K562 (cell line): ENCODE results near the gene ATE1. TPM values are rescaled to one million over a fixed set of nuclear protein-coding genes. Genes with fewer than 3 reads are reported as not detected.

Source experiments
- ATAC-seq: fragments of 200-7000 bp; cut with Tn5 transposase; 3 replicates; pipeline ENCODE4 v1.9.1; 2020; ENCODE audit warnings: moderate library complexity
- BruUV-seq: library from RNA; stranded (reverse); fragments of 400-500 nt; replicated peaks from 2 replicates; lab custom pipeline; 2021; lab: Mats Ljungman, UMichigan
- CTCF ChIA-PET: fragments of 300-600 bp; formaldehyde crosslinking; extraction: SDS; loops from one replicate; lab custom pipeline; 2021; ENCODE audit warnings: low intra/inter-chr PET ratio; lab: Yijun Ruan, JAX
- POLR2A ChIA-PET: fragments of 300-600, 350-650 bp; sonication (Branson Sonifier 250); formaldehyde crosslinking; extraction: SDS; loops from one replicate; lab custom pipeline; 2021; ENCODE audit warnings: antibody characterized with exemption, inconsistent platforms; lab: Yijun Ruan, JAX
- DNase-seq, 4 experiments: peaks; one replicate each; pipeline versions ENCODE4 v3.0.0 to v3.0.0-alpha.2; 2011 to 2018; ENCODE audit warnings: low spot score in 3 of 4, mixed read lengths in 3 of 4; ENCODE audit errors: extremely low read depth in 1 of 4
- FAIRE-seq: peaks from 2 replicates; lab custom pipeline; 2011; peaks lifted over from hg19 to GRCh38; lab: Jason Lieb, UNC
- H2AFZ ChIP-seq: 2 replicates; pipeline ENCODE4 v1.6.0; 2011; ENCODE audit warnings: low read depth, low read length, control low read depth, inconsistent platforms
- H3K27ac ChIP-seq: fragments of 200-600 bp; 3 replicates; pipeline ENCODE4 v1.8.0; 2011; ENCODE audit warnings: low read depth, mild to moderate bottlenecking, control low read depth, inconsistent platforms, low read length, moderate library complexity, mixed read lengths; ENCODE audit errors: extremely low read depth
- H3K27me3 ChIP-seq, 2 experiments: fragments of 300-600 bp in 1 of 2; 2 replicates in 1 of 2; 3 replicates in 1 of 2; pipeline versions ENCODE4 v1.6.0 to v1.8.0; 2011; ENCODE audit warnings: inconsistent platforms in 2 of 2, low read length in 2 of 2, mild to moderate bottlenecking in 1 of 2, mixed read lengths in 1 of 2, moderate library complexity in 1 of 2; ENCODE audit not compliant: control insufficient read depth in 2 of 2, insufficient read depth in 2 of 2
- H3K36me3 ChIP-seq: fragments of 300-600 bp; 3 replicates; pipeline ENCODE4 v1.8.0; 2011; ENCODE audit warnings: mild to moderate bottlenecking, low read length, inconsistent platforms; ENCODE audit not compliant: control insufficient read depth, insufficient read depth
- H3K4me1 ChIP-seq, 2 experiments: fragments of 200-600 bp in 1 of 2; replicated peaks in 1 of 2; 2 replicates in 1 of 2; 3 replicates in 1 of 2; pipeline versions ENCODE4 v1.5.1 to v1.8.0; 2011; ENCODE audit warnings: inconsistent platforms in 2 of 2, low read length in 2 of 2, mild to moderate bottlenecking in 1 of 2, mixed read lengths in 1 of 2, moderate library complexity in 1 of 2; ENCODE audit not compliant: control insufficient read depth in 2 of 2, insufficient read depth in 2 of 2
- H3K4me2 ChIP-seq: 2 replicates; pipeline ENCODE4 v1.6.1; 2011; ENCODE audit warnings: low read length, control low read depth, inconsistent platforms, mixed read lengths; ENCODE audit not compliant: insufficient read depth
- H3K4me3 ChIP-seq: fragments of 200-600 bp; sonication (generic), shearing (Covaris generic); 2 replicates; pipeline ENCODE4 v1.5.1; 2016; ENCODE audit warnings: control low read depth, inconsistent platforms
- H3K79me2 ChIP-seq: fragments of 200-600 bp; 3 replicates; pipeline ENCODE4 v1.8.0; 2011; ENCODE audit warnings: low read length, inconsistent platforms; ENCODE audit not compliant: control insufficient read depth, insufficient read depth
- H3K9ac ChIP-seq, 2 experiments: 2 replicates each; pipeline versions ENCODE4 v1.6.0 to v1.6.1; 2011; ENCODE audit warnings: low read depth in 2 of 2, low read length in 2 of 2, control low read depth in 1 of 2, inconsistent platforms in 1 of 2, mild to moderate bottlenecking in 1 of 2, mixed read lengths in 1 of 2; ENCODE audit not compliant: insufficient read depth in 1 of 2
- H3K9me1 ChIP-seq: one replicate; pipeline ENCODE4 v1.6.0; 2011; ENCODE audit warnings: inconsistent platforms, mild to moderate bottlenecking, low read length, moderate library complexity; ENCODE audit not compliant: control insufficient read depth, insufficient read depth
- H3K9me3 ChIP-seq: replicated peaks from 2 replicates; pipeline ENCODE4 v1.5.1; 2011; ENCODE audit warnings: low read depth, low read length, inconsistent platforms; ENCODE audit not compliant: control insufficient read depth, insufficient read depth
- H4K20me1 ChIP-seq: replicated peaks from 2 replicates; pipeline ENCODE4 v1.6.1; 2011; ENCODE audit warnings: low read length, inconsistent platforms, mixed read lengths; ENCODE audit not compliant: control insufficient read depth, insufficient read depth
- ARNT ChIP-seq, 2 experiments: fragments of 450-650 bp; IDR thresholded peaks; 2 replicates each; pipeline ENCODE4 v1.6.1; 2016; ENCODE audit warnings: mild to moderate bottlenecking in 1 of 2
- BMI1 ChIP-seq: fragments of 150-350 bp; IDR thresholded peaks from 2 replicates; pipeline ENCODE4 v1.6.1; 2014; ENCODE audit warnings: low read length
- CUX1 ChIP-seq: fragments of 200-800 bp; sonication (Bioruptor generic); IDR thresholded peaks from 2 replicates; pipeline ENCODE4 v1.6.1; 2016; ENCODE audit warnings: missing genetic modification characterization, missing compliant biosample characterization
- DIDO1 ChIP-seq: fragments of 450-650 bp; IDR thresholded peaks from 2 replicates; pipeline ENCODE4 v1.6.1; 2016; ENCODE audit warnings: low read depth, missing biosample characterization, missing genetic modification characterization
- EHMT2 ChIP-seq: fragments of 450-650 bp; IDR thresholded peaks from 2 replicates; pipeline ENCODE4 v1.6.1; 2018; ENCODE audit warnings: antibody characterized with exemption
- FOXK2 ChIP-seq, 2 experiments: fragments of 450-650 bp; IDR thresholded peaks in 1 of 2; conservative IDR thresholded peaks in 1 of 2; 2 replicates each; pipeline ENCODE4 v1.6.1; 2016; ENCODE audit warnings: low read depth in 2 of 2, mild to moderate bottlenecking in 1 of 2
- HDAC3 ChIP-seq: fragments of 450-650 bp; IDR thresholded peaks from 2 replicates; pipeline ENCODE4 v1.6.1; 2018; ENCODE audit warnings: borderline replicate concordance, mild to moderate bottlenecking, moderate library complexity; ENCODE audit not compliant: partially characterized antibody
- MTA1 ChIP-seq: fragments of 450-650 bp; IDR thresholded peaks from 2 replicates; pipeline ENCODE4 v1.6.1; 2017; ENCODE audit warnings: borderline replicate concordance
- TGIF2 ChIP-seq: sonication (generic); formaldehyde crosslinking; IDR thresholded peaks from 2 replicates; pipeline ENCODE4 v1.8.1; 2022; ENCODE audit warnings: mild to moderate bottlenecking, missing genetic modification reagents, moderate library complexity
- ZFP30 ChIP-seq: fragments of 250-450 bp; sonication (Bioruptor Pico); IDR thresholded peaks from 2 replicates; pipeline ENCODE4 v1.8.0; 2022; ENCODE audit warnings: moderate library complexity, mild to moderate bottlenecking, inconsistent platforms, borderline replicate concordance
- ZNF282 ChIP-seq: sonication (generic); formaldehyde crosslinking; IDR thresholded peaks from 2 replicates; pipeline ENCODE4 v1.8.1; 2023; ENCODE audit warnings: missing genetic modification reagents
- ZNF639 ChIP-seq, 2 experiments: fragments of 200-800 bp in 1 of 2; sonication (Bioruptor generic) in 1 of 2; sonication (generic) in 1 of 2; formaldehyde crosslinking in 1 of 2; IDR thresholded peaks in 1 of 2; conservative IDR thresholded peaks in 1 of 2; 2 replicates each; pipeline versions ENCODE4 v1.5.0 to v1.6.1; 2016 to 2020; ENCODE audit warnings: missing compliant biosample characterization in 1 of 2, missing genetic modification characterization in 1 of 2, missing genetic modification reagents in 1 of 2
- WGBS: fragments of 100-300 bp; shearing (Covaris generic); methylation state at CpG from one replicate; pipeline ENCODE4 v1.1.6; 2016; ENCODE audit warnings: low coverage, mixed read lengths; ENCODE audit not compliant: insufficient coverage; ENCODE audit errors: missing lambda C conversion rate; 5-methylcytosine and 5-hydroxymethylcytosine counted together
- in situ Hi-C: fragments of 300-500 bp; cut with MboI; formaldehyde crosslinking; loops from 4 replicates; pipeline ENCODE4 v1.15.0; 2018; ENCODE audit warnings: inconsistent platforms, mixed read lengths
- intact Hi-C: fragments of 100-400 bp; cut with micrococcal nuclease; formaldehyde crosslinking; loops from 2 replicates; pipeline ENCODE4 v1.14.2; 2022
- polyA plus RNA-seq, 8 experiments: library from polyadenylated mRNA; depleted of rRNA in 4 of 8; stranded (reverse) in 5 of 8; unstranded in 3 of 8; fragments of >200 nt; fragmentation: Nextera tagmentation in 2 of 8; fragmentation: Illumina TruSeq in 1 of 8; extraction: Ambion mirVana in 2 of 8; extraction: Trizol in 1 of 8; gene quantifications; 2 replicates each; pipeline versions ENCODE4 v1.2.1 to v1.2.3, GENCODE V29; 2011 to 2014; ENCODE audit warnings: inconsistent platforms in 1 of 8, missing spikeins in 1 of 8
- total RNA-seq, 7 experiments: library from RNA; depleted of rRNA in 6 of 7; stranded (reverse); fragments of >200 nt in 6 of 7; fragmentation: Illumina TruSeq in 2 of 7; extraction: Trizol in 2 of 7; gene quantifications; 2 replicates each; pipeline versions ENCODE4 v1.2.1 to v1.2.3, GENCODE V29; 2011 to 2021; ENCODE audit warnings: low replicate concordance in 1 of 7

The ATE1 gene
- total and polyA plus RNA-seq, 9 of the 15 experiments (the other 6 are each of a cell fraction or from before 2014, with no cell fraction given) = 3.0 to 14.2 (median 8.8) TPM

- TF ChIP-seq CUX1 (CRISPR knock-in tag) = no peak
- TF ChIP-seq BMI1 = no peak
- no peak for TF ChIP-seq TGIF2 (CRISPR knock-in tag)
- no peak for TF ChIP-seq DIDO1 (tag)
These were observed 162.6 kb downstream of the ATE1 start (continued) for GRCh38 chr10:121765204-121765603.

DNA sequence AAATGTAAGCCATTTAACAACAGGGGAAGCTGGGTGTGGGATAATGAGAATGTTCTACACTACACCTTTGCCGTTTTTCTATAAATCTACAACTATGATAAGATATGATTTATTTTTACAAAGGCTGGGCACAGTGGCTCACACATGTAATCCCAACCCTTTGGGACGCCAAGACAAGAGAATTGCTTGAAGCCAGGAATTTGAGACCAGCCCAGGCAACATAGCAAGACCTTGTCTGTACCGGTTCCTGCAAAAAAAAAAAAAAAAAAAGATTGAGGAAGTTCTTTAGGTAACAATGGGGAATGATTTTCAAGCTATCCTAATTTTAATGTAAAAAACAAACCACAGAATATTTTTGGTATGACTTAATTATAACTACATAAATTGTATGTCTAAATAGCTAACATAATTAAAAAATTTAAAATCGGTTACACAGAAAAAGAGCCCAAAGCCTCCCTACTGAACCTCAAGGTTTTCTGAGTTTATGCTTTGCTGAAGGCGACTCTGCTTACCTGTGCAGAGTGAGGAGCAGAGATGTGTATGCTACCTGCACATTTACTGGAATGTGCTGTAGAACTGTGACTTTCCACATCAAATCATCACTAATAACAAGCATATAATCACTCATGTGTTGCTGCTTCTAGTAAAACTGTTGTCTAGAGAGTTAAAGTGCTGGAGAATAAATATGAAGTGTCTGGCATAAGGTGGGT lies 163.4 kb downstream of the ATE1 start:
- intact Hi-C loops = no loop called here
- H3K27ac ChIP-seq = no peak overlapping the region
- no TSS peak for BruUV-seq
- no peaks in the 10 kb centered on the region for H3K36me3 ChIP-seq
- no peak overlapping the region for H3K4me3 ChIP-seq
- no peak overlapping the region for H2AFZ ChIP-seq
- no peak overlapping the region for H3K4me2 ChIP-seq
- no peaks in the 10 kb centered on the region for H4K20me1 ChIP-seq
- H3K79me2 ChIP-seq = no peaks in the 10 kb centered on the region
- no peaks in the 10 kb centered on the region for H3K9me3 ChIP-seq
- H3K9me1 ChIP-seq = no peaks in the 10 kb centered on the region
- in situ Hi-C loops = no loop called here
- ATAC-seq = no peak
- no peaks in the 10 kb centered on the region for H3K4me1 ChIP-seq
- 60% methylated on average over 5 of the region's 5 CpGs for WGBS
- ChIA-PET CTCF (no interaction called here), POLR2A (no interaction called here)
- no peaks in the 10 kb centered on the region for H3K27me3 ChIP-seq
- H3K9ac ChIP-seq = no peak overlapping the region
- FAIRE-seq = no peak
- no peak for DNase-seq
- TF ChIP-seq FOXK2 (conservative IDR thresholded peaks at IDR 0.05 in 1 of 2, IDR thresholded peaks at IDR 0.05 in 1 of 2; ENCODE audit: low read depth in 2 of 2) (no peak), ZFP30 (no peak), HDAC3 (no peak), ARNT (IDR thresholded peaks at IDR 0.05) (no peak), ZNF282 (no peak), ZNF639 (CRISPR knock-in tag; conservative IDR thresholded peaks at IDR 0.05 in 1 of 2, IDR thresholded peaks at IDR 0.05 in 1 of 2) (no peak), MTA1 (no peak), EHMT2 (no peak)
